ENCODE measurements around the gene BHLHA15.

- TF ChIP-seq POLR2A (IDR thresholded peaks at IDR 0.05) (no peak), CTCF (IDR thresholded peaks at IDR 0.05) (no peak)
These were observed 33.7 kb upstream of the BHLHA15 start for GRCh38 chr7:98177553-98177952.
